SW480 (cell line): ENCODE results near the gene PPP1R37.

Source experiments
- DNase-seq: peaks from one replicate; pipeline ENCODE4 v3.0.0-alpha.2; 2016; ENCODE audit warnings: low spot score

PPP1R37 gene

DNA sequence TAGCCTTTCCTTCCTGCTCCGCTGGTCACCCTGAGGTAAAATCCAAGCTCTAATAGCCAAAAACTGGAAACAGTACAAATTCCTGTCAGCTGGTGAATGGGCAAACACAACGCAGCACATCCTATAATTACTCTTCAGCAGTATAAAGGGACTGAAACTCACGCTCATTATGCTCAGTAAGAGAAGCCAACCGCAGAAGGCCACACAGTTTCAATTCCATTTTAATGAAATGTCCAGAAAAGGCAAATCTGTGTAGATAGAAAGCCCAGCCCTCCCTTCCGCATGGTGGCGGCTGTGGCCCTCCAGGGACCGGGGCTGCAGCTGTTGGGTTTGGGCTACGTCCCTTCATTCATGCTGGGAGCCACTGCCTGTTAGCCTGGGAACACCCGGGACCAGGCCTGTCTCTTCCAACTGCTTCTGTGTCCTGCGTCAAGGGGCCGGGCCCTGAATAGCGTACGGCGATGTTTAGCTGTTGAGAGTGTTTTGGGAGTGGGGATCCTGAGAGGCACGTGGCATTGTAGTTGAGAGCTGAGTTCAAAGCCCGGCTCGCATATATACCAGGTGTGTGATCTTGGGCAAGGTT lies 44.3 kb downstream of the PPP1R37 start:
- no peak for DNase-seq

DNA sequence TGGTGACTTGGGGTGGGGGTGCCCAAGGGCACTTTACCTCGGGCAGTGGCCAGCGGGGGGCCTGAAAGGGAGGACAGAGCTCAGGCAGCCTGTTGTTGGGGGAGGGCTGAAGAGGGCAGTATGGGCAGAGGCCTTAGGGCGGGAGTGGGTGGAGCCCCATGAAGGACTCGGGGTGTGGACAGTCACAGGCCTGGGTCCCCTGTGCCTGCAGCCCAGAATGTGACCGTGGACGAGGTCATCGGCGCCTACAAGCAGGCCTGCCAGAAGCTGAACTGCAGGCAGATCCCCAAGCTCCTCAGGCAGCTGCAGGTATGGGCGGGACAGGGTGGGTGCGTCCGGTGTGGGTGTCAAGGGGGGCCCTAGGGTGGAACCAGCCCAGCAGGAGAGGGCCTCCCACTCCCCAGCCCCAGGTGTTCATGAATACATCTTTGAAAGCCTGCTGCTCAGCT lies 45.3 kb downstream of the PPP1R37 start:
- DNase-seq: no peak

DNA sequence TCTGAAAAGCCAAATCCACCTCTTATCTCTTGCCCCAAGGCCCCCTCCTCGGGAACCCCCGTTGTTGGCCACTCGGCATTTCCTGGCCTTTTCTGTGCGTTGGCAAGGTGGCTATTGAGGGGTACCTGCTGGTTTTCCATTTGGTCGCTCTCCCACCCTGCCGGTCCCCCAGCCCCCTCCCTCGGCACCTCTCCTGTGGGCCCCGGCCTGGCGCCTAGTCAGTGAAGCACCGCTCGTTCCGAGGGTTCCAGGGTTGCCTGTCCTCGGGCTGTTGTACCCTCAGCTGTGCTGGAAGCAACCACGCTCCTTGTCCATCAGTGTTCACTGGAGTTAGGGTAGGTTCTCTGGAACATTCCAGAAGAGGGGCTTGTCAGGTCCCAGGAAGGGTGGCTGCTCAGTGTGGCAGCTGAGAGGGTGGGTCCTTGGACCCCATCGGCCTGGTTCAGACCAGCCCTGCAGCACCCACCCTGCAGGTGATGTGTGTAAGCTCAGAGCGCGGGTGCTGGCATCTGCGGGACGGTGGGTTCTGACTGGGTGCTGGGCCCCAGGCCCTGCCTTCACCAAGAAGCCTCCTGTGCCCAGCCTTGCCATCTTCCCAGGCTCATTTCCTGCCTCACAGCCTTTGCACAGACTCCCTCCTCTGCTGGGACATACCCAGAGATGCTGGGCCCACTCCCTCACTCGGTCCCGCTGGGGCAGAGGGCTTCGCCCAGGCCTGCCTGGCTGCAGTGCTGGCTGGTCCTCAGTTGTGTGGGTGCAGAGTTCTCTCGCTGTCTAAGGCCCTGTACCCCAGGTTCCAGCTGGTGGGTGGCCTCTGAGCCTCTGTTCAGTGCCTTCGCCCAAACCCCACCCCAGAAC lies 46.5 kb downstream of the PPP1R37 start:
- no peak for DNase-seq

DNA sequence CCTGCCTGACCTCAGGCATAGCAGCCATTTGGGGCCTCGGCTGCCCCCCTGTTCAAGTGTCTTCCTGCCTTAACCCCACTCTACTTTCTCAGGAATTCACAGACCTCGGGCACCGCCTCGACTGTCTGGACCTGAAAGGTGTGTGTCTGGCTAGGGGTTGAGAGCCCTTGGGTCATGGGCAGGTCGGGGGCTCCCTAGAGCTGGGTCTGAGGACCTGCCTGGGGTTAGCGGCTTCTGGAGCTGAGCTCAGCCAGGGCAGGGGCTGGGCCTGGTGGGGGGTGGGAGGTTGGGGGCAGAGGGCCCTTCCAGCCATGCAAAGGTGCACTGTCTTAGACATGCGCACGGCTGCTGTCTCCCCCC lies 47.1 kb downstream of the PPP1R37 start:
- DNase-seq: no peak

DNA sequence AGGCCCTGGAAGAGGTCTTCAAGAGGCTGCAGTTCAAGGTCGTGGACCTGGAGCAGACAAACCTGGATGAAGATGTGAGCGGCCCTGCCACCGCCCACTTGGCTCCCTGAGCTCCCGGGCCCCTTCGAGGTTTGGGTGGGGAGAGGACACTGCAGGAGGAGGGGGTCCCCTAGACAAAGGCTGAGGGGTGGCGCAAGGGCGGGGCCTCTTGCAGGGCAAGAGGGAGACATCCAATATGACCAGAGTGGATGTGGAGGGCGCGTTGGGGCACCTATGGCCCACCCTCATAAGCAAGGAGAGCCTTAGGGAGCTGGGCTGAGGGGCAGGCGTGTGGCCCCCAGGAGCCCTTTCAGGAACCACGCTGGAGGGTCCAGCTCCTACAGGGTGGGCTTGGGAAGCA lies 47.6 kb downstream of the PPP1R37 start:
- no peak for DNase-seq

DNA sequence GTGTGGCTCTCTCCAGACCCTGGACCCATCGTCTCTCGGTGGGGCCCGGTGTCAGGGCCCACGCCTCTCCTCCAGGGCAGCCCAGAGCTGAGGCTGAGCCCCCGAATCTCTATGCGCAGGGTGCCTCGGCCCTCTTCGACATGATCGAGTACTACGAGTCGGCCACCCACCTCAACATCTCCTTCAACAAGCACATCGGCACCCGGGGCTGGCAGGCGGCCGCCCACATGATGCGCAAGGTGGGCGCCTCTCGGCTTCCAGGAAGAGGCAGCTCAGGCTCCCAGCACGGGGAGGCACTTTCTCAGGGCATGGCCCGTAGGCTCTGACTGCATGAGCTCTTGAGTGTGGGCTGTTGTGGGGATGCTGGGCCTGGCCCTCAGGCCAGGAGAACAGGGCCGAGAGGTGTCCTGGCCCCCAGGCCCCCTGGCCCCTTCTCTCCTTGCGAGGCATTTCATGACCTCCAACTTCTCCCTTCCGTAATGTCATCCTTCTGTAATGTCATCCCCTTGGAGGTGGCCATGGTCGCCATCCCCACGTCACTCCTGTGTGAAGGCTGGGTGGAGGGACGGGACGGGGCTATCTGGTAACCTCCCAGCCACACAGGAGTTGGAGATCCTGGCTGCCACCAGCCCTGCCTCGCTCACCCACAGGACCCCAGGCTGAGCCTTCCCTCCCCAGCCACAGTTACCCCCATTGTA lies 48.4 kb downstream of the PPP1R37 start:
- DNase-seq: no peak

DNA sequence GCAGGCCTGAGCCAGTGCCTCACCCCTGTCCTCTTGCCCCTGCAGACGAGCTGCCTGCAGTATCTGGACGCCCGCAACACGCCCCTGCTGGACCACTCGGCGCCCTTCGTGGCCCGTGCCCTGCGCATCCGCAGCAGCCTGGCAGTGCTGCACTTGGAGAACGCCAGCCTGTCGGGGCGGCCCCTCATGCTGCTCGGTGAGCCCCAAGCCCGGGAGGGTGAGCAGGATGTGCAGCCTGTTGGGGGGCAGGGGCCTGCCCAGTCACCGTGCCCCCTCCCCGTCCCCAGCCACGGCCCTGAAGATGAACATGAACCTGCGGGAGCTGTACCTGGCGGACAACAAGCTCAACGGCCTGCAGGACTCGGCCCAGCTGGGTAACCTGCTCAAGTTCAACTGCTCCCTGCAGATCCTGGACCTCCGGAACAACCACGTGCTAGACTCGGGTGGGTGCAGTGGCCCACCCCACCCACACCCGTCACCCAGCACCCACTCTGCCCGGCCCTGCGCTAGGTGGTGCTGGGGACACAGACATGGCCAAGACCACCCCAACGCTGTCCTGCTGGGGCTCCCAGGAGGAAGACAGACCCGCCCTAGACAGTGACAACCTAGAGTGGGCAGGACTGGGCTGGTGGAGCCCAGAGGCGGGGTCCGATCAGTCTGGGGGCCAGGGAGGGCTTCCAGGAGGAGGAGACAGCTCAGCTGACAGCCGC lies 49.2 kb downstream of the PPP1R37 start:
- DNase-seq: no peak

DNA sequence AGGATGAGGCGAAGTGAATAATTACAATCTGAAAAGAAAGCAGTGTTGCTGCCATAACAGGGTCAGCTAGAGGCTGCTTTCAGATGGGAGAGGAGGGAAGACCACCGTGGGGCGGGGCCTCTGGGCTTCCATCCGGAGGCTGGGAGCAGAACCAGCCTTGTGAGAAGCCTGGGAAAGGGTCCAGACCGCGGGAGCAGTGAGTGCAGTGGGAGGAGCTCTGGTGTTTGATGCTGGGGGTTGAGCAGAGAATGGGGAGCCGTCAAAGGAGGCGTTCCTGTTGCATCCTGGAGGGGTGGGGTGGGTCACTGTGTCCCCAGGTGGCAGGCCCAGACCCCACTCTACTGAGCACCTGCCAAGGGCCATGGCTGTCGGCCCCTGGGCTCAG lies 49.7 kb downstream of the PPP1R37 start:
- no peak for DNase-seq

DNA sequence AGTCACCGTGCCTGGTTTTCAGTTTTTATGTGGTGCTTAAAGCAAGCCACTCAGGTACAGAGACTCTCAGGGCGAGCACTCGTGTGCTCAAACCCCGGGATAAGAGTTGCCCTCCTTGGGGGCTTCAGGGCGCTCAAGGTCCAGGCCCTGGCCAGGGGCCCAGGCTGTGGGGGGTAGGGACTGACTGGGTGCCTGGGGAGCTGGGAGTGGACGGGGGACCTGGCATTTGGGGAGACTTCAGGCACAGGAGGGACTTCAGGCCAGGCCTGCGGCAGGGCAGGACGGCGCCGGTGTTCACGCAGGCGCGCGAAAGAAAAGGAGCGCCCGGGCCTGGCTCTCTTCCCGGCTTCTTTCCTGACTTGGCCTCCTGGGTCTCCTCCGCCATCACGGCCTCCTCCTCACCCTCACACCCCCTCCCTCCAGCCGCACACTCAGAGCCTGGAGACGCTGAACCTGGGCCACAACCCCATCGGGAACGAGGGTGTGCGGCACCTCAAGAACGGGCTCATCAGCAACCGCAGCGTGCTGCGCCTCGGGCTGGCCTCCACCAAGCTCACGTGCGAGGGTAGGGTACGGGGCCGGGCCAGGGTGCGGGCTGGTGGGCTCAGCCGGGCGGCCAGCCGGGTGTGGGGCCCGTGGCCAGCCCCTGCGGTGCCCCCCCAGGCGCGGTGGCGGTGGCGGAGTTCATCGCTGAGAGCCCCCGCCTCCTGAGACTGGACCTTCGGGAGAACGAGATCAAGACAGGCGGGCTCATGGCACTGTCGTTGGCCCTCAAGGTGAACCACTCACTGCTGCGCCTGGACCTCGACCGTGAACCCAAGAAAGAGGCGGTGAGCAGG lies 51.7 kb downstream of the PPP1R37 start:
- DNase-seq: no peak

DNA sequence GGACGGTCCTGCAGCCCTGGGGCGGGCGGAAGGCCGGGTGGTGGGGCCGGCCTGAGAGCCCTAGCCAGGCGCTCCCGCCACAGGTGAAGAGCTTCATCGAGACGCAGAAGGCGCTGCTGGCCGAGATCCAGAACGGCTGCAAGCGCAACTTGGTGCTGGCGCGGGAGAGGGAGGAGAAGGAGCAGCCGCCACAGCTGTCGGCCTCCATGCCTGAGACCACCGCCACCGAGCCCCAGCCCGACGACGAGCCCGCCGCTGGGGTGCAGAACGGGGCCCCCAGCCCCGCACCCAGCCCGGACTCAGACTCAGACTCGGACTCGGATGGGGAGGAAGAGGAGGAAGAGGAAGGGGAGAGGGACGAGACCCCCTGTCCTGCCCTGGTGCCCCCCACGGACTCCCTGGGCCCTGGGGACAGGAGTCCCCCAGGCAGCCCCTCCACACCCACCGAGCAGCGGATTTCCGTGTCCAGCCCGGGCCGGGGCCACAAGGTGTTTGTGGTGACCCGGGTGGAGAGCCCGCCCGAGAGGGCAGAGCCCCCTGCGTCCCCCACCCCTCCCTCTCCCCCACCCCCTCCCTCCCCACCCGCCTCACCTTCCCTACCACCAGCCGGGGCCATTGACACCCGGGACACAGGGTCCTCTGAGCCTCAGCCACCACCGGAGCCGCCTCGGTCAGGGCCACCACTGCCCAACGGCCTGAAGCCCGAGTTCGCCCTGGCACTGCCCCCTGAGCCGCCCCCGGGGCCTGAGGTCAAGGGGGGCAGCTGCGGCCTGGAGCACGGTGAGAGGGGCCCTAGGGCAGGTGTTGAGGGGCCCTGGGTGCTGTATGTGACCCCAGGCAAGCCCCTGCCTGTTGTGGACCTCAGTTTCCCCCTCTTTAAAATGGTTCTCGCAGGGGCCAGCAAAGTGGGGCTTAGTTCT lies 52.6 kb downstream of the PPP1R37 start:
- DNase-seq: no peak

DNA sequence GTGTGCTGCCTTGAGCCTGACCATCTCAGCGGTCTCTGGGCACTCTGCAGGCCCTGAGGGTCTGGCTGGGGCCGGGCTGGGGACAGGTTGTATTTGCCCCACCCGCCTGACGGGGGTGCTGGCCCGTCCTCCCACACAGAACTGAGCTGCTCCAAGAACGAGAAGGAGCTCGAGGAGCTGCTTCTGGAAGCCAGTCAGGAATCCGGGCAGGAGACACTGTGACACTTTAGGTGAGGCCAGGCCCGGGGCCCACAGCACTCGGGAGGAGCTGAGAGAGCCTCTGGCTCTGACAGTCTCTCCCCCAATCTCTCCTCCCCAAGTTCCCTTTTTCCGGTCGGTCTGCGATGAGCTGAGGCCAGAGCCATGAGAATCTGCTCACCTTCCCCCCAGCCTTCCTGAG lies 53.3 kb downstream of the PPP1R37 start:
- no peak for DNase-seq

DNA sequence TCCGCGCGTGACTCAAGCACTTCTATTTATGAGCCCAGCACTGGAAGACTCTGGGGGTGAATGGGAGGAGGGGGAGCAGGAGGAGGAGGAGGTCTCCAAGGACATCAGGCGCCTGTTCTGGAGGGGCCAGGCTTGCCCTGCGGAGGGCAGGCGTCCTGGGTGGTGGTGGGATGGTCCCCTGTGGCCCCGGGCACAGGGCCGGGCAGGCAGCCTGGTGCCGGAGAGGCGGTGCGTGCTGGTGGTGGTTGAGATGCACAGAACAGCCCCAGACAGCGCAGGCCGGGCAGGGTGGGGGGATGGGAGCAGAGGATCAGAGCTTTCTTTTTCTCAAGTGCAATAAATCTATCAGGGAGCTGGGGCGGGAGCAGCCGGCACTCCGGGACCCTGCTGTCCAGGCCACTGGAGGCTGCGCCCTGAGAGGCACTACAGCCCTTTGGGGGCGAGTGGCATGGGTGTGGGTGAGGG lies 53.8 kb downstream of the PPP1R37 start:
- DNase-seq: no peak

DNA sequence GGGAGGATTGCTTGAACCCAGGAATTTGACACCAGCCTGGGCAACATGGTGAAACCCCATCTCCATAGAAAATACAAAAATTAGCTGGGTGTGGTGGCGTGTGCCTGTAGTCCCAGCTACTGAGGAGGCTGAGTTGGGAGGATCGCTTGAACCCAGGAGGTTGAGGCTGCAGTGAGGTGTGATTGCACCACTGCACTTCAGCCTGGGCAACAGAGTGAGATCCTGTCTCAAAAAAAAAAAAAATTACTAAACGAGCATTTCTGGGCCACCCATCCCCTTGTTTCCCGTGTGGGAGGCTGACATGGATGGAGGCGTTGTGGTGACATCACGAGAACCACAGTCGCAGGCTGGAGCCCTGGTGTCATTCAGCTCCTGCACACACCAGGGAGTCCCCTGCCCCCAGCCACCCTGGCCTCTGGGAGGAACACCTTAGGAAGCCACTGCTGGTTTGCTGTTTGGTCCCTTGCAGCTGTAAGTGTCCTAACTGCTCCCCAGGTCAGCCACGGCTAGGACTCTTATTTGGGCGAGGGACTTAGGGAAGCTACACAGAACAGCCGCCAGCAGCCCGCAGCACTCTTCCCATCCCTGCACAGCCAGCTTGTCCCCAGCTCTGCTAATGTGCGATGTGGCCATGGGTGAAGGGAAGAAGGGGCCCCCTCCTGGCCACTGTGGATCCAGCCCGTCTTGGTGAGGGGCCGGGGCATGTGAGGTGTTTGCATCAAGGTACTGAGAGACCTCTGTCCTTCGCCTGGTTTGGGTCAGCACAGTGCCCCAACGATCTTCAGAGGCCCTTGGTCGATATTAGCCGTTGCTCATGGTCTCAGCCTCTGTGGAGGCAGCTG lies 55.1 kb downstream of the PPP1R37 start:
- no peak for DNase-seq

DNA sequence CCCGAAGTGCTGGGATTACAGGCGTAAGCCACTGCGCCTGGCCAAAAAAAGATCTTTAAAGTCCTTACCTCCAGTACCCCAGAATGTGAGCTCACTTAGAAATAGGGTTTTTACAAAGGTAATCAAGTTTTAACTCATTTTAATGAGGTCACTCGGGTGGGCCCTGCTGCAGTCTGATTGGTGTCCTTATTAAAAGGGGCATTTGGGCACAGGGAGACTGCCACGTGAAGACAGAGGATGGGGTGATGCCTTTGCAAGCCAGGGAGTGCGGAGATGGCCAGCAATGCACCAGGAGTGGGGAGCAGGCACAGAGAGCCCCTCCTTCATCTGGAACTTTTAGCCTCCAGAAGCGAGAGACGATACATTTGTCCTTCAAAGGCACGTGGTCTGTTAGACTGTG lies 56.1 kb downstream of the PPP1R37 start:
- DNase-seq: no peak

DNA sequence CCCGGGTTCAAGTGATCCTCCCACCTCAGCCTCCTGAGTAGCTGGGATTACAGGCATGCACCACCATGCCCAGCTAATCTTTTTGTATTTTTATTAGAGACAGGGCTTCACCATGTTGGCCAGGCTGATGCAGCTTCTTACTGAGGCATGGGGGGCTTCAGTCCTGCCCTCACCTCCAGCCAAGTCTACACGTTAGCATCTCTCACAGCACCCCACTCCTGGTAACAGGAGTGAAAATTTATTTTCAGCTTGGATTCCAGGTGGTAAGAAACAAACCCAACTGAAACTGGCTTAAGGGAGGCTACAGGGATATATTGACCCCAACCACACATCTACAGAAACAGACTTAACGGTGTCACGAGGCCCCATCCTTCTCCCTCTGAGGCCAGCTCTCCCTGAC lies 57.2 kb downstream of the PPP1R37 start:
- no peak for DNase-seq

DNA sequence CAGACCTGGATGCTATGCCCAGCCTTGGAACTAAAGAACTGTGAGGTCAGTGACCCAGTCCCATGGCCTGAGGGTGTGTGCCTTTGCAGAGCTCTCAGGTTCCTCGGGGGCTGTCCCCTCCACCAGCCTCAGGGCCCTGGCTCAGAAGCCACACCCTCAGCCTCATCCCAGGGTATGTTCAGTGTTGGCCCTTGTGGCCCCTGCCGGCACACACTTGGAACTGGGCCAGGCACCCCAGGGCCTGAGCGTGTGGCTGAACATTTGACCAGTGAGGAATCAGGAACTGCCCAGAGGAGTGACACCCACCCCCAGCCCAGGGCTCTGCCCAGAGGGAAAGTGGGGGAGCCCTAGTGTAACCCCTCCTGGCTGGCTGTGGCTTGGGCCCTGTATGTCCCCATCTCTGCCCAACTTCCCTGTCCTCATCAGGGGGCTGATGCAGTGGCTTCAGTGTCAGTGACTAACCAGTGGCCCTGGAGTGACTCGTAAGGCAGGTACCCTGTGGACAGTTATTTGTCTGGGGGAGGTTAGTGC lies 57.8 kb downstream of the PPP1R37 start:
- no peak for DNase-seq

DNA sequence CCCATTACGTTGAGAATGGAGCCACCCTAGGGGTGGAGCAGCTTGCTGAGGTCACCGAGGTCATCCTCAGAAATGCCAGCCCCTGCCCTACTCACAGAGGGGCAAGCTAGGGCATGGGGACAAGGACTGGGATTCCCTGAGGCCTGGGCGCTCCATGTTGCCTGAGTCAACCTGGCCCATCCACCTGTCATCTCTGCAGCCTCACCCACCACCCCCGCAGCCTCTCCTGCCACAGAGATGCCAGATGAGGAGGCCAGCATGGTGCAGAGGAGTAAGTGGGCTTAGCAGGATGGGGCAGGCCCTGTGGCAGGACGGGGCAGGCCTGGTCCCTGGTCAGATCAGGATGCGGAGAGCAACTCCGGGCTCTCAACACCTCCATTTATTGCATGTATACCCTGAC lies 58.3 kb downstream of the PPP1R37 start:
- no peak for DNase-seq

DNA sequence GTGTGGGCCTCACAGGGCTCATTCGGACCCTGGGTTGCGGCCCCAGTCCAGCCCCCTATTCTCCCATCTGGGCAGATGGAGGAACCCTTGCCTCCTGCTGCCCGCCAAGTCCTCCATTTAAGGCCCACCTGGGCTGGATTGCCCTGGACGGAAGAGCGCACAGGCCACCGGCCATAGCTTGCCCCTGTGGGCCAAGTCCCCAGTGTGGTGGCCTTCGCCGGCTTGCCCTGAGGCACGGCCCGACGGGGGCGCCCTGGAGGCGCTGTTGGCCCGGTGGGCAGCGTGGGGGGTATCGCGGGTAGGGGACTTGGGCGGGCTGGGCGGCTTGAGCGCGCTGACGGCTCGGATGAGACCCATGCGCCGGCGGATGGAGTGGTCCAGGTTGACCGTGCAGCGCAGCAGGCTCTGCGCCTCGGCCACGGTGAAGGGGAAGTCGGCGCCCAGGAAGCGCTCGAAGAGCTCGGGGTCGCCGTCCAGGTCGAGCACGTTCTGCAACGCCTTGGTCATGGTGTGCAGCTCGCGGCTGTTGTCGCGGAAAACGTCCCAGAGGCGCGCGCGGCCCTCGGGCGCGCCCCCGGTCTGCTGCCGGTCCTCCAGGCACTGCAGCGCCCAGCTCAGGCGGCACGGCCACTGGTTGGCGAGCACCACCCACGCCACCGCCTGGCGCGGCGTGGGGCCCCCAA lies 59.0 kb downstream of the PPP1R37 start:
- no peak for DNase-seq
